ENCODE measurements around the gene ANKRD63.

- TF ChIP-seq CTCF (IDR thresholded peaks at IDR 0.05) = no peak
- peak in 1 of 2 donors; percentile 18 for TF ChIP-seq POLR2AphosphoS5 (IDR thresholded peaks at IDR 0.05)
- TF ChIP-seq POLR2A (IDR thresholded peaks at IDR 0.05; ENCODE audit: low read depth) = no peak
These were observed 45.9 kb upstream of the ANKRD63 start for GRCh38 chr15:40328751-40329150.

All from esophagus muscularis mucosa (tissue), 3 donors.